ENCODE data around the gene CACNA1F.

Gene CACNA1F

GRCh38 chrX:49230500-49231232 lies 2.5 kb downstream of the CACNA1F start:
- peak; percentile 14 to 15 for DNase-seq (ENCODE audit: low read depth in 2 of 2)

DNA sequence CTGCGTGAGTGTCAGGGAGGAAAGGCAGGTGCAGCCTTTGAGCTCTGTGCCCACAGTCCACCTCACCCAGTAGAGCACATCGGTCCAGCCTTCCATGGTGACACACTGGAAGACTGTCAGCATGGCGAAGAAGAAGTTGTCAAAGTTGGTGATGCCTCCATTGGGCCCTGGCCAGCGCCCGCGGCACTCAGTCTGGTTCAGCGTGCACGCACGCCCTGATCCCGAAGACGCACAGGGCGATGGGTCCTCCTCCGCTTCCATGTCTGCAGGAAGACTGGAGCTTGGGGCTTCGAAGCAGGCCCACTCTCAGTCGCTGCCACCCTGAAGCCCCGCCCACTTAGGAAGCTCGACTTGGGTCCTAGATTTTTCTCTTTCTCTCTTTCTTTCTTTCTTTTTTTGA lies 5.0 kb downstream of the CACNA1F start:
- no peak for DNase-seq (ENCODE audit: low read depth in 2 of 2)

GRCh38 chrX:49227726-49228125 lies 5.4 kb downstream of the CACNA1F start:
- DNase-seq (ENCODE audit: low read depth in 2 of 2), result no peak

GRCh38 chrX:49226946-49227345 lies 6.2 kb downstream of the CACNA1F start:
- no peak for DNase-seq (ENCODE audit: low read depth in 2 of 2)

- DNase-seq (ENCODE audit: low read depth in 2 of 2), result no peak
Observed at GRCh38 chrX:49225858-49226257, 7.3 kb downstream of the CACNA1F start.

- DNase-seq (ENCODE audit: low read depth in 2 of 2), result no peak
Observed at GRCh38 chrX:49221868-49222267, 11.3 kb downstream of the CACNA1F start.

GRCh38 chrX:49220100-49220499 lies 13.0 kb downstream of the CACNA1F start:
- DNase-seq (ENCODE audit: low read depth in 2 of 2), result no peak

DNA sequence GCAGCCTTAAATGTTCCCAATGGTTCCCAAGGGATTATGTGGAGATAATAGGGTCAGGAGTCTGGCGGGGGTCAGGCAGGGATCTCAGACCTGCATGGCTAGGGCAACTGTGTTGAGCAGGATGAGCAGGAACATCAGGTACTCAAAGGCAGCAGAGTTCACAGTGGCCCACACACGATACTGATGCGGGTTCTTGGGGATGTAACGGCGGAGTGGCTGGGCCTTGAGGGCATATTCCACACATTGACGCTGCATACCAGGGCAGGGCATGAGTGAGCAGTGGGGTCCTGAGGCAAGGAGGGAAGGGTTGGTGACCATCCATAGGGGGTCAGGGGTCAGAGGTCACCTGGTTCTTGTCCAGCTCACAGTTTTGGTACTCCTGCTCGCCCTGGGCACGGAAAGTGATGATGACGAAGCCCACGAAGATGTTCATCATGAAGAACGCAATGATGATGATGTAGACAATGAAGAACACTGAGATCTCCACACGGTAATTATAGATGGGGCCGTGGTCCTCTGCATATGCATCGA lies 18.1 kb downstream of the CACNA1F start:
- DNase-seq (ENCODE audit: low read depth in 2 of 2), result no peak

DNA sequence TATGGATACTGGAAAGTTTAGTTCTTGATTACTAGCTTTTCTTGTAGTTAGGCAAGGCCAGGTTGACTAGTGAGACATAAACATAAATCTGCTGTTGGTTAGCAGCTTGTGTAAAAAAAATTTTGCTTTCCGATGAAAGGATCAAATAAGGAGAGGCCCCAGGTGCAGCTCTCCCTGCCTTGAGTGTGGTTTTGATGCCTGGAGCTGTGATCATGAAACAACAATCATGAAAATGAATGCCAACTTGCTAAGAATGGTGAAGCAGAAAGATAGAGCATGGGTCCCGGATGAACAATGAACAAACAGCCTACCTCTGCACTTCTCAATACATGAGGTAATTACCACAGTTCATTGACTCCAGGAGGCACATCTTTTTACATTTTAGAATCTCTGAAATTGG lies 18.7 kb downstream of the CACNA1F start:
- no peak for DNase-seq (ENCODE audit: low read depth in 2 of 2)

DNA sequence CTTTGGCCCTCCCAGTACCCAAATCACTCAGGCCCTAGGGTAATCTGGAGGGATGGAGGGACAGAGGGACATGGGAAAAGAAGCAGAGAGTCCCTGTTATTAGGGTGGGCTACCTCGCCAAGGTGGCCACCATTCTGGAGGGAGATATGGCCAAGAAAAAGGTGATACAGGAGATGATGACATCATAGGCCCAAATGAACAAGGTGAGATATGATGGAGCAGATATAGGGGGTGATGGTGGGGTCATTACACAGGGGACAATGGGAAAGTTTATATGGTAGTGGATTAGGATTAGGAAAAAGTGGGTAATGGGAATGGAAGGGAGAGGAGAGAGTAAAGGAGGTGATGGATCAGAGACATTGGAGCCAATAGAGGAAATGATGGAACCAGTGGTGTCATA lies 20.3 kb downstream of the CACNA1F start:
- no peak for DNase-seq (ENCODE audit: low read depth in 2 of 2)

GRCh38 chrX:49212209-49212608 lies 20.9 kb downstream of the CACNA1F start:
- no peak for DNase-seq (ENCODE audit: low read depth in 2 of 2)

DNA sequence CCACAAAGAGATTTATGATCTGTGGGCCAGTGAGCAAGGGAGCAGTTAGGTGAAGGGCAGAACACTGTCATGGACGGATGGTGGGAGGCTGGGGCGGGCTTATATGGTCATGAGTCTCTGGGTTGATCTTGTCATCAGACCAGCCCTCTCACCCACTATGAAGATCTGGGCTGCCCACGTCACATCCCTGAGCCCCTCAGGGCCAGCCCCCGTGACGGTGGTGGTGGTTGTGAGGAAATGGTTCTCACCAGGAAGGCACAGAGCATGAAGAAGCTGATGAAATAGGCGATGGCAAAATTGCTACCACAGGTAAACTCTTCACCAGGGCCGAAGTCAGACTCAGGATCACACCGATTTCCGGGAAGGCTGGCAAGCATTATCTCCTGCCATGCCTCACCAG lies 22.1 kb downstream of the CACNA1F start:
- DNase-seq (ENCODE audit: low read depth in 2 of 2), result no peak

DNA sequence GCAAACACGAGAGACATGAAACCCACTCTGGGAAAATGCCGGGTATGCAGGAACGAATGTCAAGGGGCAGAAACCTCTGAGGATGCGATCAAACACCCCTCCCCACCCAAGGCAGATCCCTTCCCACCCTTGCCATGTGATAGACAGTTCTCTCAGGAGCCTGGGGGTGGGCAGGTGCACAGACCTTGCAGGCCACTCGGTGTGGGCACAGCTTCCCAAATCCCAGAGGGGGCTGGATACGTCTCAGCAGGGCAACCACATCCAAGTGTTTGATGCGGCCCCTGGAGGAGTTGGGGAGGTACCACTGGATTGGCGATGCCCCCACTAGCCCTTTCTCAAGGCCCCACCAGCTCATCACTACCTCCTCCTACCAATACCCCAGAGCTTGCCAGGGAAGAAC lies 22.7 kb downstream of the CACNA1F start:
- no peak for DNase-seq (ENCODE audit: low read depth in 2 of 2)

DNA sequence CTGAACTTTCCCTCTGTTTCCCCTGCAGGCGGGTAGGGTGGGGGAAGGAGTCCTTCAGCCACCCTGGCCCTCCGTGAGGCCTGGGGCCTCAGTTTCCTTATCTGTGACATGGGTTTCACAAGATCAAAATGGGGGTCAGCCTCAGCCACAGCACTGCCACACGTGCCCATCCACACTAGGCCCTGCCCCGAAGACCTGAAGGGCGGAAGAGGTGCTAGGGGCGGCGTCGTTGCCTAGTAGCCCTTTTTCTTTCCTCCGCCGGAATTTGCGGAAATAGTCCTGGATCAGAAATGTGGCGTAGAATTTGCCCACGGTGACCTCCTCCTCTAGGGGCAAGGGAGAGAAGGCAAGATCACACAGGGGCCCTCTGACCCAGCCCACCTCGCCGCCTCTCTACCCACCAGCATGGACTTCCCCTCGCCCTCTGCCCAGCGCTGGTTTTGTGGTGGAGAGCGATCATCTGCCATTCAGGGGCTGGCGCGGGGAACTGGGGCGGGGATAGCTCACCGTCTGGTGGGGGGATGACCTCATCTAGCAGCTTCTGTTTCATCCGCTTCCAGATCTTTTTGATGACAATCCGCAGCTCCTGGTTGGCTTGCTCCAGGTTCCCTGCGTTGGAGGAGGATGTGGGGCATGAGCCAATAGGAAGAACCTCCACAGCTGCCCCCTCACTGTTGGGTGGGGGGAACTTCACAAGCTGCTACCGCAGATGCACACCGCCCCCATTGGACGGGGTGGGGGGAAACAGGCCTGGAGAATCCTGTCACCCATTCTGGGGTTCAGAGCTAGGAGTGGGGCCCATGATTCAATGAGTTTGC lies 23.5 kb downstream of the CACNA1F start:
- no peak for DNase-seq (ENCODE audit: low read depth in 2 of 2)

- DNase-seq (ENCODE audit: low read depth in 2 of 2), result no peak
Observed at GRCh38 chrX:49208399-49208798, 24.7 kb downstream of the CACNA1F start.

- no peak for DNase-seq (ENCODE audit: low read depth in 2 of 2)
Observed at GRCh38 chrX:49206543-49206942, 26.6 kb downstream of the CACNA1F start.

- DNase-seq (ENCODE audit: low read depth in 2 of 2), result no peak
Observed at GRCh38 chrX:49205443-49205842, 27.7 kb downstream of the CACNA1F start.

DNA sequence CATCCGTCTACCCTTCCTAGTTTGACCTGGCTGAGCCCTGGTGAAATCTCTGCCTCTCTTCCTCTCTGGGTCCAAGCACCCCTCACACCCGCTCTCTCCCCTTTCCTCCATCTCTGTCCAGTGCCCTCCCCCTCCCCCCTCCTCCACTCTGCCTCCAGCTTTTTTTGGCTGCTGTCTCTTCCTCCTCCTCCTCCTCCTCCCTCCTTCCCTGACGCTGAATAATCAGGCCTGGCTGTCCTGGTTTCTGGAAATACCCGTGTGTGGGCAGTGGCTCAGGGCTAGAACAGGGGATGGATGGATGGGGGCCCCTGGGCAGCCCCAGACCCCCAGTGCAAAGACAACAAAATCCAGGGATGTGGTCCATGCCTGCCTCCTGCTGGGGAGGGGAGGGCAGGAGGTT lies 28.4 kb downstream of the CACNA1F start:
- no peak for DNase-seq (ENCODE audit: low read depth in 2 of 2)

DNA sequence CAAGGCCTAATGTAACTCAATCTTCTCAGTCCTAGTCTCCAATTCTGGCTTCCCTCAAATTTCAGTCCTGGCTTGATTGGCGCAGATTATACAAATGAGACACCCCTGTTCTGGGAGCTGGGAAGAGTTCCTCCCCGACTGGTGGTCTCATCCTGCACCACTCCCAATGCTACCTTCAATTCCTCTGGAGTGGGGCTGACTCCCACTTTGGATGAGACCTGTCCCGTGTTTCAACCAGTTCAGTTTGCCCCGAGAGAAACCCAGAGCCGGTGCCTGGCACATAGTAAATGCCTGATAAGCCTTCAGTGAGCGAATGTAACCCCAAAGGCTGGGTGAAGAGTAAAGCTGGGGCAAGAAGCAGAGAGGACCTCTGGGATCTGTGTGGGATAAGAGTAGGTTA lies 29.1 kb downstream of the CACNA1F start:
- DNase-seq (ENCODE audit: low read depth in 2 of 2), result no peak

DNA sequence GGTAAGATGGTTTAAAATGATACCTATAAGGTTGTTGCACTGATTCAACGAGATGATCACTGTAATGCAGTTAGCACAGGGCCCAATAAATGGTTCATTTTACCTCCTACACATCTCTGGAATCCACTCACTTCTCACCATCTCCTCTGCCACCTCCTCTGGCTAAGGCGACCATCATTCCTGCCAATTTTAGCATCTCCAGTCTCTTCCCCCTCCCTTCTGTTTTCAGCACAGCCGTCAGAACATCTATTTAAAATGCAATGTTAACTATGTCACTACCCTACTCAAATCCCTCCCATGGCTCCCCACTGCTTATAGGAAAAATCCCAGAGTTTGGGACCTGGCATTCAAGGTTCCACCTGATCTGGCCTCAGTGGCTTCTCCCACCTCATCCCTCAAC lies 29.6 kb downstream of the CACNA1F start:
- DNase-seq (ENCODE audit: low read depth in 2 of 2), result no peak

- DNase-seq (ENCODE audit: low read depth in 2 of 2), result no peak
Observed at GRCh38 chrX:49202022-49202421, 31.1 kb downstream of the CACNA1F start.

DNA sequence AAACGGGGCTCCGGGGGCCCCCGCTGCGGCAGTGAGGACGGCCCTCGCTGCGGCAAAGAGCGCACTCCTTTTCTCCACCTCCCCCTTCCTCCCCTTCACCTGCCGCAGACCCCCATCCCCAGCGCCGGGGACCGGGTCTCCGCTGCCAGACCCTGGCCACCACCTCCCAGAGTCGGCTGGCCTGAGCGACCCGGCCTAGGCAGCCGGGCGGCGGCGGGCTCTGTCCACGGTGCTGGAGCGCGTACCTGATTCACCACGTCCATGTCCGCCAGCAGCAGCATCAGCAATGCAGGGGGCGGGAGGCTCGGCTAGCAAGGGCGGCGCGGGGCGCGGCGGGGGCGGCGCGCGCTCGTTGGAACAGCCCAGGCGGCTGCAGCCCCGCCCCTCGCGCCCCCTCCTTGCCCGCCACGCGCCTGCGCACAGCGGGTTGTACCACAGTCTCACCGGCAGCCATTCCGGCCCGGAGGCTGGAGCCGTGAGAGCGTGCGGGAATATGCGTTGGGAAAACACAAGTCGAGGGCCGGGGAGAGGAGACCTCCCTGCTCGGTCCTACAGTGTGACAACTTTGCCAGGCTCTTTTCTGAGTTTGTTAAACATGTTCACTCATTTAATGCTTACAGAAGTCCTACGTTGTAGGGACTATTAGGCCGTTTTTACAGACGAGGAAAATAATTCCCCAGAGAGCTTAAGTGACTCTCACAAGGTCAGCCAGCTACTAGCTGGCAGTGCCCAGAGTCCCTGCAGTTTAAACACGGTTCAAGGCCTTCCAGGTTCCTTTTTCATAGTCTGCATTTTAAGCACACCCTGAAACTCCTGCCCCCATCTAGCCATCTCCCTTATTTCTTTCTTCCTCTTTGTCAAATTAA lies 33.0 kb downstream of the CACNA1F start, which contains the start of gene SYP:
Gene SYP, minus strand, starts transcription at position 288 of the 866 bp plus-strand sequence. Its CDS starts 7 bp downstream, at position 281.
- peak; percentile 75 to 77 for DNase-seq (ENCODE audit: low read depth in 2 of 2)

Measured in stimulated activated CD8-positive, alpha-beta memory T cell treated with anti-CD3 and anti-CD28 coated beads, Interleukin-15, amount 100 ng/mL, for 4 hours (primary cell).